ENCODE results near the gene ARL16. TPM values are rescaled to one million over a fixed set of nuclear protein-coding genes. Genes with fewer than 3 reads are reported as not detected.
A peak's percentile ranks its signal among the peaks of the same experiment; 100 is the strongest.

Gene ARL16
- total RNA-seq, 2 donors from 2014 or later, result 24.6 to 25.0 TPM

- TF ChIP-seq, protein P1, sequence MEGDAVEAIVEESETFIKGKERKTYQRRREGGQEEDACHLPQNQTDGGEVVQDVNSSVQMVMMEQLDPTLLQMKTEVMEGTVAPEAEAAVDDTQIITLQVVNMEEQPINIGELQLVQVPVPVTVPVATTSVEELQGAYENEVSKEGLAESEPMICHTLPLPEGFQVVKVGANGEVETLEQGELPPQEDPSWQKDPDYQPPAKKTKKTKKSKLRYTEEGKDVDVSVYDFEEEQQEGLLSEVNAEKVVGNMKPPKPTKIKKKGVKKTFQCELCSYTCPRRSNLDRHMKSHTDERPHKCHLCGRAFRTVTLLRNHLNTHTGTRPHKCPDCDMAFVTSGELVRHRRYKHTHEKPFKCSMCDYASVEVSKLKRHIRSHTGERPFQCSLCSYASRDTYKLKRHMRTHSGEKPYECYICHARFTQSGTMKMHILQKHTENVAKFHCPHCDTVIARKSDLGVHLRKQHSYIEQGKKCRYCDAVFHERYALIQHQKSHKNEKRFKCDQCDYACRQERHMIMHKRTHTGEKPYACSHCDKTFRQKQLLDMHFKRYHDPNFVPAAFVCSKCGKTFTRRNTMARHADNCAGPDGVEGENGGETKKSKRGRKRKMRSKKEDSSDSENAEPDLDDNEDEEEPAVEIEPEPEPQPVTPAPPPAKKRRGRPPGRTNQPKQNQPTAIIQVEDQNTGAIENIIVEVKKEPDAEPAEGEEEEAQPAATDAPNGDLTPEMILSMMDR (IDR thresholded peaks at IDR 0.05), result no peak
These were observed 28.0 kb downstream of the ARL16 start for GRCh38 chr17:81655378-81656117.

DNA sequence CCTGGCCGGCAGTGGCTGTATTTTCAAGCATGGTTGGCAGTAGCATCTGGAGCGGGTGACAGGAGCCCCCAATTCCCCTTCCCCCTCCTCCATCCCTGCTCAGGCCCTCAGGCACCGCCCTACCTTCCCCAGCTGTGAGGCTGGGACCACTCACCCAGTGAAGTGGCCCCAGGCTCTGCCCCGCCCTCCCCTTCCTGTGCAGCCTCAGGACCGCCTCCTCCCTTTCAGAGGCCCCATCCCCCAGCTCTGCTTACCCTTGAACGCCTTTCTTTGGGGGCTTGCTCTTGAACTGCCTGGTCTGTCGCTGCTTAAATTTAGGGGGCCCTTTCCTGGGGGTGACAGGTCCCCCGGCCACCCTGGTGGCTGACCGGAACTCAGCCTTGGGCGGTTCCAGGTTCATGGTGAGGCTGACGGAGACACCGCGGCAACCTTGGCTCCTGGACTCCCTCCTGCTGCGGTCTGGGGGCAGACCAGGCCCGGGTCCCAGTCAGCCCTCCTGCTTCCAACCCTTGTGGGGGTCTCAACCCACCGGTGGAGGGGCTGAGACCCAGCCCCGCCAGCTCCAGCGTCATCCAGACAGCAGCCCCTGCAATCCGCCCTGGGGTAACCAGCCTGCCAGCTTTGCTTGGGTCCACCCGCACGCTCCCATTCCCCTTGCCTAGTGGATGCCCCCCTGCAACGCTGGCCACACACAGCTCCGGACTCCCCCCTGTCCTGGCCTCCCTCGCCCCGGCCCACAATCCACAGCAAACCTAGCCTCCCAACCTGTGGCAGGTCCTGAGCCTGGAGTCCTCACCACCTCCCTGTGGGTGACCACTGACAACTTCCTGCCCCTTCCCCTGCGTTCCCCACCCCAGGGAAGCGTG, 30.5 kb downstream of the ARL16 start:
- Histone ChIP-seq H3K27ac (no peak overlapping the region), H3K4me1 (no peaks in the 10 kb centered on the region), H3K4me3 (peak overlapping the region; percentile 4), H3K36me3 (no peaks in the 10 kb centered on the region), H3K9me3 (no peaks in the 10 kb centered on the region), H3K27me3 (peaks cover 6% of the 10 kb centered on the region), H3K9ac (ENCODE audit: low read depth in 2 of 2, low read length in 2 of 2) (peak overlapping the region in 1 of 2 donors; percentile 24)
- intact Hi-C loops (cut with DNase I), result no loop called here
- TF ChIP-seq, protein P1 (IDR thresholded peaks at IDR 0.05), result no peak
- no peak for DNase-seq

More at GRCh38 chr17:81655378-81656117, 28.0 kb downstream of the ARL16 start:
- H3K36me3 ChIP-seq, result no peaks in the 10 kb centered on the region
- H3K9ac ChIP-seq (ENCODE audit: low read depth in 2 of 2, low read length in 2 of 2), result no peak overlapping the region
- DNase-seq, result no peak
- no peak overlapping the region for H3K4me3 ChIP-seq
- H3K9me3 ChIP-seq, result no peaks in the 10 kb centered on the region
- no peak overlapping the region for H3K27ac ChIP-seq
- intact Hi-C loops (cut with DNase I), result no loop called here
- H3K4me1 ChIP-seq, result no peaks in the 10 kb centered on the region
- no peaks in the 10 kb centered on the region for H3K27me3 ChIP-seq

GRCh38 chr17:81651692-81652091, 31.9 kb downstream of the ARL16 start:
- TF ChIP-seq, protein P1 (IDR thresholded peaks at IDR 0.05), result no peak
- intact Hi-C loops (cut with DNase I), result no loop called here
- Histone ChIP-seq H3K4me1 (no peaks in the 10 kb centered on the region), H3K9ac (ENCODE audit: low read depth in 2 of 2, low read length in 2 of 2) (no peak overlapping the region), H3K36me3 (no peaks in the 10 kb centered on the region), H3K27me3 (peaks cover 16% of the 10 kb centered on the region), H3K9me3 (no peaks in the 10 kb centered on the region), H3K4me3 (no peak overlapping the region), H3K27ac (no peak overlapping the region)
- no peak for DNase-seq

DNA sequence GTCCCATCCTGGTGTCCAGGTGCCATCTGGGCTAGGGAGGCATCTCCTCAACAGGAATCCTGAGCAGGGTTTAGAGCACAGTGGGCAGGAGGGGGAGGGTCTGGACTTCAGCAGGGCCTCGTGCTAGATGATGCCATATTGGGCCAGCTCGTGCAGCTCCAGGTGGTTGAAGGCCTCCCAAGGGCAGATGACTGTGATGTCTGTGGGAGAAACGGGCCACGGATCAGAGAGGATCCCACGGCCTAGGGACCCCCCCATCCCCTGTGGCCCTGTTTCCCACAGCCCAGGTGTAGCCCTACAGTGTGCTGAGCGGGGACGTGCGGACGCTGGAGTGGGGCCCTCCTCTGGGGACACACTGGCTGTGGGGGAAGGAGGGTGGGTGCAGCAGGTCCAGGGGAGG, 32.6 kb downstream of the ARL16 start:
- no peaks in the 10 kb centered on the region for H3K36me3 ChIP-seq
- TF ChIP-seq, protein P1 (IDR thresholded peaks at IDR 0.05), result no peak
- H3K27me3 ChIP-seq, result peaks cover 16% of the 10 kb centered on the region
- no peaks in the 10 kb centered on the region for H3K9me3 ChIP-seq
- H3K27ac ChIP-seq, result no peak overlapping the region
- intact Hi-C loops (cut with DNase I), result no loop called here
- no peaks in the 10 kb centered on the region for H3K4me1 ChIP-seq
- H3K9ac ChIP-seq (ENCODE audit: low read depth in 2 of 2, low read length in 2 of 2), result no peak overlapping the region
- H3K4me3 ChIP-seq, result no peak overlapping the region
- DNase-seq, result no peak

DNA sequence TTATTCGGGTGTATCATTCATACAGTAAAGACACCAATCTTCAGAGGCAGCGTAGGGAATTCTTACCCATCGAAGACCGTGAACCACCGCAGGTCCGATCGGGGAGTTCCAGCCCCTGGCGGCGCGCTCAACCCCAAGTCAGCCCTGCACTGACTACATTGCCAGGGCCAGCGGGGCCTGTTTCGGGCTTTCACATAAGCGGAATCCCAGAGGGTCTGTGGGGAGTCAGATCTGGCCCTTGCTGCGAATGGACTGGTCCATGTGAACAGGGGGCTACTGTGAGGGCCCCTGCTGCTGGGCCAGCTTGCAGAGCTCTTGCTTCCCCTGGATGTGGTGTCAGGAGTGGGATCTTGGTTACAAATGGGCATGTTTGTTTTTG, 34.9 kb downstream of the ARL16 start:
- H3K4me1 ChIP-seq, result no peaks in the 10 kb centered on the region
- DNase-seq, result no peak
- peaks cover 16% of the 10 kb centered on the region for H3K27me3 ChIP-seq
- no peak overlapping the region for H3K4me3 ChIP-seq
- no peak overlapping the region for H3K9ac ChIP-seq (ENCODE audit: low read depth in 2 of 2, low read length in 2 of 2)
- intact Hi-C loops (cut with DNase I), result no loop called here
- no peaks in the 10 kb centered on the region for H3K9me3 ChIP-seq
- no peak overlapping the region for H3K27ac ChIP-seq
- TF ChIP-seq, protein P1 (IDR thresholded peaks at IDR 0.05), result no peak
- no peaks in the 10 kb centered on the region for H3K36me3 ChIP-seq
